Superior temporal gyrus (tissue), 1 donor: Measurements from ENCODE around the gene TNFAIP8.

ENCODE experiments used
- DNase-seq: peaks from one replicate; pipeline ENCODE4 v3.0.0-alpha.2; 2016; ENCODE audit errors: extremely low spot score

TNFAIP8 gene

GRCh38 chr5:119367502-119368237 is 11.9 kb downstream of the TNFAIP8 start:
- no peak for DNase-seq

- DNase-seq, result no peak
Measured at GRCh38 chr5:119368238-119368630, 12.4 kb downstream of the TNFAIP8 start.

GRCh38 chr5:119370486-119370885 is 14.7 kb downstream of the TNFAIP8 start:
- DNase-seq, result no peak

- no peak for DNase-seq
Measured at GRCh38 chr5:119371146-119371545, 15.3 kb downstream of the TNFAIP8 start.

- no peak for DNase-seq
Measured at GRCh38 chr5:119373449-119373858, 17.6 kb downstream of the TNFAIP8 start.

- DNase-seq, result no peak
Measured at GRCh38 chr5:119374901-119375300, 19.1 kb downstream of the TNFAIP8 start.

GRCh38 chr5:119377066-119377465 is 21.2 kb downstream of the TNFAIP8 start:
- no peak for DNase-seq

GRCh38 chr5:119378075-119378700 is 22.4 kb downstream of the TNFAIP8 start:
- no peak for DNase-seq

GRCh38 chr5:119379096-119379495 is 23.3 kb downstream of the TNFAIP8 start:
- no peak for DNase-seq

- DNase-seq, result no peak
Measured at GRCh38 chr5:119379942-119380547, 24.2 kb downstream of the TNFAIP8 start.

GRCh38 chr5:119382169-119382568 is 26.4 kb downstream of the TNFAIP8 start:
- no peak for DNase-seq

GRCh38 chr5:119383008-119383407 is 27.2 kb downstream of the TNFAIP8 start:
- no peak for DNase-seq

GRCh38 chr5:119385136-119385535 is 29.3 kb downstream of the TNFAIP8 start:
- DNase-seq, result no peak

- no peak for DNase-seq
Measured at GRCh38 chr5:119385536-119386128, 29.8 kb downstream of the TNFAIP8 start.

- DNase-seq, result no peak
Measured at GRCh38 chr5:119386596-119387344, 31.0 kb downstream of the TNFAIP8 start.

GRCh38 chr5:119387945-119388618 is 32.3 kb downstream of the TNFAIP8 start:
- no peak for DNase-seq

- DNase-seq, result no peak
Measured at GRCh38 chr5:119388619-119389190, 32.9 kb downstream of the TNFAIP8 start.

- DNase-seq, result no peak
Measured at GRCh38 chr5:119389288-119390030, 33.6 kb downstream of the TNFAIP8 start.

GRCh38 chr5:119390404-119390803 is 34.6 kb downstream of the TNFAIP8 start:
- DNase-seq, result no peak

- no peak for DNase-seq
Measured at GRCh38 chr5:119393201-119393691, 37.4 kb downstream of the TNFAIP8 start.
